Urinary bladder (tissue), 4 donors: ENCODE data around the gene PFDN4. TPM values are rescaled to one million over a fixed set of nuclear protein-coding genes. Genes with fewer than 3 reads are reported as not detected.
"Not testable (repeated sequence)": the region's sequence is repeated elsewhere in the genome, so short reads cannot be mapped to it uniquely, and the experiment has no call there.

Source experiments
- DNase-seq: peaks from one replicate; pipeline ENCODE4 v3.0.0-alpha.2; 2015; ENCODE audit errors: extremely low spot score
- H3K27ac ChIP-seq: one replicate; pipeline ENCODE4 v1.5.1; 2013; ENCODE audit warnings: low read depth, mild to moderate bottlenecking, moderate library complexity
- H3K36me3 ChIP-seq: one replicate; pipeline ENCODE4 v1.6.1; 2013; ENCODE audit warnings: mild to moderate bottlenecking, moderate library complexity; ENCODE audit not compliant: insufficient read depth
- H3K4me1 ChIP-seq: one replicate; pipeline ENCODE4 v1.6.1; 2013; ENCODE audit warnings: mild to moderate bottlenecking, moderate library complexity; ENCODE audit not compliant: insufficient read depth
- H3K4me3 ChIP-seq: one replicate; pipeline ENCODE4 v1.5.1; 2013; ENCODE audit warnings: low read depth, low read length
- WGBS: extraction: QIAGEN DNeasy Blood & Tissue Kit; methylation state at CpG from one replicate; pipeline ENCODE4 v1.1.7; 2013; 5-methylcytosine and 5-hydroxymethylcytosine counted together
- polyA plus RNA-seq: library from polyadenylated mRNA; stranded (reverse); fragments of 200-250 nt; gene quantifications from one replicate; pipeline ENCODE4 v1.2.3, GENCODE V29; 2013
- total RNA-seq: library from RNA; depleted of rRNA; stranded (reverse); fragments of >200 nt; gene quantifications from one replicate; pipeline ENCODE4 v1.2.3, GENCODE V29; 2014
- donor health status: healthy with polysubstance abuse.
- donor health status: healthy.

The PFDN4 gene
- total and polyA plus RNA-seq, 2 donors: 61.3 to 102 TPM

- 89% methylated on average over 2 of the region's 2 CpGs for WGBS
- Histone ChIP-seq H3K4me1 (no peaks in the 10 kb centered on the region), H3K4me3 (no peak overlapping the region), H3K36me3 (no peaks in the 10 kb centered on the region), H3K27ac (no peak overlapping the region)
- no peak for DNase-seq
Measured at GRCh38 chr20:54234991-54235390, 27.1 kb downstream of the PFDN4 start.

- Histone ChIP-seq H3K27ac (no peak overlapping the region), H3K36me3 (no peaks in the 10 kb centered on the region), H3K4me1 (no peaks in the 10 kb centered on the region), H3K4me3 (no peak overlapping the region)
- 90% methylated on average over 12 of the region's 12 CpGs for WGBS
- DNase-seq: no peak
Measured at GRCh38 chr20:54237116-54237943, 29.4 kb downstream of the PFDN4 start.

GRCh38 chr20:54244113-54244512, 36.2 kb downstream of the PFDN4 start:
- no peaks in the 10 kb centered on the region for H3K36me3 ChIP-seq
- whole genome bisulfite sequencing: 86% methylated on average over 4 of the region's 4 CpGs
- no peaks in the 10 kb centered on the region for H3K4me1 ChIP-seq
- no peak for DNase-seq
- H3K4me3 ChIP-seq: no peak overlapping the region
- H3K27ac ChIP-seq: no peak overlapping the region

GRCh38 chr20:54248705-54249104, 40.8 kb downstream of the PFDN4 start:
- not testable (repeated sequence) for H3K4me1 ChIP-seq, H3K36me3 ChIP-seq, H3K27ac ChIP-seq, DNase-seq, H3K4me3 ChIP-seq
- WGBS: 91% methylated on average over 4 of the region's 4 CpGs

DNA sequence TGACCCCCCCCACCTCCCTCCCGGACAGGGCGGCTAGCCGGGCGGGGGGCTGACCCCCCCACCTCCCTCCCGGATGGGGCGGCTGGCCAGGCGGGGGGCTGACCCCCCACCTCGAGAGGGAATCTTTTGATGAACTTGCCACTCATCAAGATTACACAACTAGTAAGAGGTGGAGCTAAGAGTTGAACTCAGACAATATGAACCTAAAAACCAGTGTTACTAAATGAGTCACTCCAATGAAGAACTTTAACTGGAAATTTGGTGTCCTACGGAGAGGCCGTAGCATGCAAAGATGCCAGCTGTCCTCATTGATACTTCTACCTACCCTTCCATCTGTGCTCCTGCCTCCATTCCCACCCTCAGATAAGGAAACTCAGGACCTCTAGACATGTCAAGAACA, 42.8 kb downstream of the PFDN4 start:
- Histone ChIP-seq H3K4me1 (no peaks in the 10 kb centered on the region), H3K27ac (no peak overlapping the region), H3K4me3 (no peak overlapping the region), H3K36me3 (no peaks in the 10 kb centered on the region)
- WGBS: 94% methylated on average over 10 of the region's 10 CpGs
- no peak for DNase-seq

DNA sequence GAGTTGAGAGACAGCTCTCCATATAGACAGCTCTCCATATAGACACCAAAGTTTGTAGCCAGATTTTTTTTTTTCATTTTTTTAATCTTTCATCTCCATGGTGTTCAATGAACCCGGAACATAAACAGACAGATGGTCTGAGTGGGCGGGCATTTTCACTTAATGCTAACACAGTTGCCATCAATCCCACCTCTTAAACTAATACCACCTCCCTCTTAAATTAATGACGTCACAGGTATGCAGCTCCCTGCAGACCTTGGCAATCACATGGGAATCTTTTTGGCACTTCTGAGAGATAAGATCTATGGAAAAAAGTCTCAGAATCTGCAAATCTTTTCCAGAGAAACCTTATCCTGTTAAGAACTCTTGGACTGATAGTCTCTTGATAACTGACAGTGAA, 43.2 kb downstream of the PFDN4 start:
- Histone ChIP-seq H3K27ac (no peak overlapping the region), H3K36me3 (no peaks in the 10 kb centered on the region), H3K4me1 (no peaks in the 10 kb centered on the region), H3K4me3 (no peak overlapping the region)
- WGBS: 77% methylated on average over 3 of the region's 3 CpGs
- DNase-seq: no peak

DNA sequence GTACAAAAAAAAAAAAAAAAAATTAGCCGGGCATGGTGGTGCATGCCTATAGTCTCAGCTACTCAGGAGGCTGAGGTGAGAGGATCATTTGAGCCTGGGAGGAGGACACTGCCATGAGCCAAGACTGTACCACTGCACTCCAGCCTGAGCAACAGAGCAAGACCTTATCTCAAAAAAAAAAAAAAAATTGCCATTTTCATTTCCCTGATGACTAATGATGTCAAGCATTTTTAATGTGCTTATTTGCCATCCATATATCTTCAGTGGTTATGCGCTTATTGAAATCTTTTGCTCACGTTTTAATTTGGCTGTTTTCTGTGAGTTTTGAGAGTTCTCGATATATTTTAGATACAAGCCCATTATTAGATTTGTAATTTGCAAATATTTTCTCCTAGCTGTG, 46.7 kb downstream of the PFDN4 start:
- Histone ChIP-seq H3K27ac (no peak overlapping the region), H3K4me1 (no peaks in the 10 kb centered on the region), H3K36me3 (no peaks in the 10 kb centered on the region), H3K4me3 (no peak overlapping the region)
- no peak for DNase-seq
- WGBS: 91% methylated on average over 4 of the region's 4 CpGs

GRCh38 chr20:54255157-54255556, 47.3 kb downstream of the PFDN4 start:
- 83% methylated on average over 5 of the region's 5 CpGs for WGBS
- no peaks in the 10 kb centered on the region for H3K36me3 ChIP-seq
- no peaks in the 10 kb centered on the region for H3K4me1 ChIP-seq
- H3K4me3 ChIP-seq: no peak overlapping the region
- no peak for DNase-seq
- H3K27ac ChIP-seq: no peak overlapping the region

GRCh38 chr20:54256202-54256601, 48.3 kb downstream of the PFDN4 start:
- Histone ChIP-seq H3K27ac (no peak overlapping the region), H3K4me1 (no peaks in the 10 kb centered on the region), H3K36me3 (no peaks in the 10 kb centered on the region), H3K4me3 (no peak overlapping the region)
- WGBS: 51% methylated on average over 3 of the region's 3 CpGs
- no peak for DNase-seq

GRCh38 chr20:54257071-54257816, 49.4 kb downstream of the PFDN4 start:
- H3K4me1 ChIP-seq: no peaks in the 10 kb centered on the region
- H3K4me3 ChIP-seq: no peak overlapping the region
- H3K27ac ChIP-seq: no peak overlapping the region
- H3K36me3 ChIP-seq: no peaks in the 10 kb centered on the region
- 78% methylated on average over 4 of the region's 4 CpGs for WGBS
- DNase-seq: no peak

GRCh38 chr20:54260116-54260515, 52.2 kb downstream of the PFDN4 start:
- DNase-seq: no peak
- H3K4me3 ChIP-seq: no peak overlapping the region

DNA sequence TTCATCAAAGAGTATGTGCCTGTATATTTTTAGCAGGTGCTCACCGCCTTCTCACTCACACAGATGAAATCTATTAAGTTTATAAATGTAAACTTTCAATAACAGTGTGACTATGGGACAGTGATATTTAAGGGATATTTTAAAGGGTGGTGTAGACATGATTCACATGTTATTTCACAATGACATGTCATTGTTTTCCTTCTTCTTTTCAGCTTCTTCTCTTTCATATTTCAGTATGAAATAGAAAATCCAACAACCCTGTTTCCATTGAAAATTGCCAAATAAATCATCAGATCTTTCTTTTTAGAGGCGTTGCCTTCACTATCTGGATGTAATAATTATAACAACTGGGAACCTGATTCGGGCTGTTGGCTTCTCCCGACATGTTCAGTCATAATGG, 54.8 kb downstream of the PFDN4 start:
- H3K36me3 ChIP-seq: no peaks in the 10 kb centered on the region
- no peak overlapping the region for H3K4me3 ChIP-seq
- WGBS: 65% methylated on average over 4 of the region's 4 CpGs
- no peaks in the 10 kb centered on the region for H3K4me1 ChIP-seq
- H3K27ac ChIP-seq: no peak overlapping the region
- no peak for DNase-seq

More at GRCh38 chr20:54260116-54260515, 52.2 kb downstream of the PFDN4 start:
- Histone ChIP-seq H3K27ac (no peak overlapping the region), H3K36me3 (no peaks in the 10 kb centered on the region), H3K4me1 (no peaks in the 10 kb centered on the region)

DNA sequence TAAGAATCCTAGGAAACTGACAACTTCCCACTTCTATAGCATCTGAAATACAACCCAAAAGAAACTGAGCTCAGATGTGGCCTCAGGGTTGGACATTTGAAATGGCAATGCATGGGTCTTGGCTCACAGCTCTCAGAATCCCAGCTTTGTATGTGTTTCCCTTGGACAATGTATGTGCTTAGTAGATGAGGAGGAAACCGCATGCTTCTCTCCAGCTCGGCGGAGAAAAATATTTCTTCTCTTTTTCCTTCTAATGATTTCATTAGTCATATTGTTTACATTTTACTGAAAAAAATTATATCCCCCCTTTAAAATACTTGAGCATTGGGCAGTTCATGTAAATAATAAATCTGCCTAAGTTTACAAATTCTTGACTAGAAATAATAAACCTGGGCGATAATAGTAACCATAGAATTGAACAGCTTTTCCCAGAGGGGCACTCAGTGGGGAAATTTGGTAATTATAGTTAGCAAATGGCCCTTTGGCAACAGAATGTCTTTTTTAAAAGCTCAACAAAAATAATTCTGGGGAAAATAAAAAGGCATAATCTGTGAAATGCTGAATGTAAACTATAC, 55.3 kb downstream of the PFDN4 start:
- Histone ChIP-seq H3K4me3 (no peak overlapping the region), H3K4me1 (no peaks in the 10 kb centered on the region), H3K36me3 (no peaks in the 10 kb centered on the region), H3K27ac (no peak overlapping the region)
- WGBS: 58% methylated on average over 4 of the region's 4 CpGs
- DNase-seq: no peak

DNA sequence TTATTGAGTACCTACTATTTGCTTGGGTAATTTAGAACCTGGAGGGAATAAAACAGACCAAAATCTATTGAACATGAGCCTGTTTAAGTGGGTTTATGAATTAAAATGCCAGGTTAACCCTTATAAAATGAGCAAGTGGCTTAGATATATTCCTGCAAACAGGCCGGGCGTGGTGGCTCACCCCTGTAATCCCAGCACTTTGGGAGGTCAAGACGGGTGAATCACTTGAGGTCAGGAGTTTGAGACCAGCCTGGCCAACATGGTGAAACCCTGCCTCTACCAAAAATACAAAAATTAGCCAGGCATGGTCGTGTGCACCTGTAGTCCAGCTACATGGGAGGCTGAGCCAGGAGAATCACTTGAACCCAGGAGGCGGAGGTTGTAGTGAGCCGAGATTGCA, 57.9 kb downstream of the PFDN4 start:
- DNase-seq, H3K4me3 ChIP-seq, H3K27ac ChIP-seq, H3K36me3 ChIP-seq, H3K4me1 ChIP-seq: not testable (repeated sequence)
- WGBS: 91% methylated on average over 6 of the region's 6 CpGs
